Ectodermal cell (in vitro differentiated cells): ENCODE measurements around the gene PLEKHH1.

ENCODE experiments used
- H3K27ac ChIP-seq: 2 replicates; pipeline ENCODE4 v1.7.0; 2013; ENCODE audit warnings: mild to moderate bottlenecking, low read depth, low read length; ENCODE audit not compliant: insufficient read depth, poor library complexity, severe bottlenecking
- H3K27me3 ChIP-seq: 2 replicates; pipeline ENCODE4 v1.7.0; 2013; ENCODE audit warnings: mild to moderate bottlenecking, low read length; ENCODE audit not compliant: insufficient read depth, control insufficient read depth, poor library complexity, severe bottlenecking
- H3K36me3 ChIP-seq: one replicate; pipeline ENCODE4 v1.7.0; 2013; ENCODE audit warnings: low read length; ENCODE audit not compliant: control insufficient read depth, insufficient read depth
- H3K4me1 ChIP-seq: one replicate; pipeline ENCODE4 v1.7.0; 2013; ENCODE audit warnings: low read length; ENCODE audit not compliant: control insufficient read depth, insufficient read depth
- H3K4me3 ChIP-seq: 2 replicates; pipeline ENCODE4 v1.7.0; 2013; ENCODE audit warnings: low read depth, low read length, control low read depth; ENCODE audit not compliant: insufficient read depth
- H3K9me3 ChIP-seq: 2 replicates; pipeline ENCODE4 v1.7.0; 2013; ENCODE audit warnings: mild to moderate bottlenecking, low read length, moderate library complexity; ENCODE audit not compliant: control insufficient read depth
- WGBS, 2 experiments: methylation state at CpG; one replicate each; pipeline ENCODE4 v1.1.7; 2013; ENCODE audit warnings: missing lambda C conversion rate in 2 of 2; 5-methylcytosine and 5-hydroxymethylcytosine counted together

PLEKHH1 gene

GRCh38 chr14:67547224-67547780 is 14.2 kb downstream of the PLEKHH1 start:
- no peak overlapping the region for H3K27ac ChIP-seq
- no peaks in the 10 kb centered on the region for H3K27me3 ChIP-seq
- no peak overlapping the region for H3K4me3 ChIP-seq
- H3K36me3 ChIP-seq = no peaks in the 10 kb centered on the region
- no peaks in the 10 kb centered on the region for H3K9me3 ChIP-seq
- H3K4me1 ChIP-seq = peaks cover under 1% of the 10 kb centered on the region
- 90 to 93% methylated on average over 5 of the region's 5 CpGs for WGBS, 2 experiments

DNA sequence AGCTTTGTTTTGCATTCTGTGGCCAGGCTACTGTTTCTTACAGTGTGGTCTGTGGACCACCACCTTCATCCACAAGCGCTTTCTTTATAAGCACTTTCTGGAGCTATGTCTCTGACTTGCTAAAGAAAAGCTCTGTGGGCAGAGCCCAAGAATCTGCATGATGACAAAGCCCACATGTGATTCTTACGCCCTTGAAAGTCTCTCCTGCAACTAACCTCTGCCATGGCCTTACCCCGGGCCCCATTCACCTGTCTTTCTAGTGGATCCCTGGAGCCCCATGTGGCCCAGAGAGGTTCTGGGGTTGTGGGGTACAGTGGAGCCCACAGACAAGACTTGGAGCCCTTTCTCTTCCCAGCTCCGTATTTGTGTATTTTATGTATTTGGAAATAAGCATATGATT is 16.6 kb downstream of the PLEKHH1 start:
- H3K9me3 ChIP-seq = no peaks in the 10 kb centered on the region
- no peak overlapping the region for H3K4me3 ChIP-seq
- H3K27me3 ChIP-seq = no peaks in the 10 kb centered on the region
- 86 to 92% methylated on average over 3 to 4 of the region's 4 CpGs for WGBS, 2 experiments
- H3K27ac ChIP-seq = no peak overlapping the region
- H3K4me1 ChIP-seq = no peaks in the 10 kb centered on the region
- H3K36me3 ChIP-seq = no peaks in the 10 kb centered on the region

- no peak overlapping the region for H3K4me3 ChIP-seq
- no peaks in the 10 kb centered on the region for H3K9me3 ChIP-seq
- WGBS, 2 experiments = 97 to 100% methylated on average over 2 of the region's 3 CpGs
- no peaks in the 10 kb centered on the region for H3K4me1 ChIP-seq
- H3K27ac ChIP-seq = no peak overlapping the region
- H3K27me3 ChIP-seq = no peaks in the 10 kb centered on the region
- H3K36me3 ChIP-seq = no peaks in the 10 kb centered on the region
Measured at GRCh38 chr14:67551123-67551522, 18.0 kb downstream of the PLEKHH1 start.

DNA sequence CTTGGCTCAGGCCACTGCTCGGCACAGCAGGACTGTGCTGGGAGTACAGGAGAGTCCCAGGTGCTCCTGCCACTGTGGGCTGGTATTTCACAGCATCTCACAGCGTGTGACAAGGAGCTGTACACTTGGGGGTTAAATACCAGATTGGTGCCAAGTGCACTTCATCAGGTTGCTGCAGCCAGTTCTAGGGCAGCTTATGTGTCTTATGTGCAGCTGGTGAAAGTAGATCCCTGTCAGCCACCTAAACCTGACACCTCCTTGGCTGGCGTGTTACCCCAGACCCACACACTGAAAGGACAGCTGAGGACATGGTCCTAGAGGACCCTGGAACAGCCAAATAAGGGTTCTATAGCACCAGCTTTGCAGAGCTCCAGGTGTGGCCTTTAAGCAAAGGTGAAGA is 18.9 kb downstream of the PLEKHH1 start:
- no peak overlapping the region for H3K4me3 ChIP-seq
- H3K27ac ChIP-seq = no peak overlapping the region
- WGBS, 2 experiments = 92 to 93% methylated on average over 3 of the region's 3 CpGs
- no peaks in the 10 kb centered on the region for H3K4me1 ChIP-seq
- H3K9me3 ChIP-seq = no peaks in the 10 kb centered on the region
- no peaks in the 10 kb centered on the region for H3K36me3 ChIP-seq
- no peaks in the 10 kb centered on the region for H3K27me3 ChIP-seq

DNA sequence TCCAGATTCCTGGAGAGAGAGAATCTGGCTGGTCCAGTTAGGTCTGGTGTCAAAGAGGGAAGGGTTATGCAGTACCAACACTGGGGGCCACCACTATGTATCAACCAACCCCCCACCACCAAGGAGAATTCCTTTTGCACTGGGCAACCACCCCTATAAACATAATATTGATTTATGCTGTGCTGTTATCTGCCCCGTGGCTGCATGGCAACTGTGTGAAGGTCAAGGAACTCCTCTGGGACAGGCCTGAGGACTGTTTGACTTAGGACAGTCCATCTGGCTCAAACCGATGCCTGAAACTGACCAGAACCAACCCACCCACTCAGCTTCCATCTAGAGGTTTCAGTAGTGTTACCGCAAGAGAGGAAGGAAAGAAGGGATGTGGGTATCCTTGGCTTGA is 20.5 kb downstream of the PLEKHH1 start:
- H3K27ac ChIP-seq = no peak overlapping the region
- no peaks in the 10 kb centered on the region for H3K9me3 ChIP-seq
- WGBS, 2 experiments = 86 to 90% methylated on average over 3 of the region's 3 CpGs
- H3K4me1 ChIP-seq = no peaks in the 10 kb centered on the region
- H3K27me3 ChIP-seq = no peaks in the 10 kb centered on the region
- H3K36me3 ChIP-seq = no peaks in the 10 kb centered on the region
- no peak overlapping the region for H3K4me3 ChIP-seq

DNA sequence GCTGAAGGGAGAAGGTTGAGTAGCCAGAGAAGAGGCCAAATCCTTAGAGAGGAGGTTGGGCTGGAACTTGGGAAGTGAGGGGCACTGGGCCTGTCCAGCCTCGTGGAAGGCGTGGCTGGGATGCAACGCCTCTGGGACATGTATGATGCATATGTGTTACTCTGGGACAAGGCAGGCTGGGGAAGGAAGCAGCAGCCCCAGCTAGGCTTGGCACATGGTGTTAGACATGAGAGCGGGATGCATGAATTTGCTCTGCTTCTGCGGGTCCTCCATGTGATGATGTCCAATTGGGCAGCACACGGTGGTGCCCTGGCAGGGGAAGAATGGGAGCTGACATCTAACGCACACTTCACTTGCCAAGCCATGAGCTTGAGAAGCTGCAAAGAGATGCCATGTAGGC is 21.3 kb downstream of the PLEKHH1 start:
- no peaks in the 10 kb centered on the region for H3K4me1 ChIP-seq
- H3K27ac ChIP-seq = no peak overlapping the region
- no peaks in the 10 kb centered on the region for H3K9me3 ChIP-seq
- no peaks in the 10 kb centered on the region for H3K36me3 ChIP-seq
- WGBS, 2 experiments = 94 to 97% methylated on average over 7 of the region's 7 CpGs
- H3K4me3 ChIP-seq = no peak overlapping the region
- no peaks in the 10 kb centered on the region for H3K27me3 ChIP-seq

DNA sequence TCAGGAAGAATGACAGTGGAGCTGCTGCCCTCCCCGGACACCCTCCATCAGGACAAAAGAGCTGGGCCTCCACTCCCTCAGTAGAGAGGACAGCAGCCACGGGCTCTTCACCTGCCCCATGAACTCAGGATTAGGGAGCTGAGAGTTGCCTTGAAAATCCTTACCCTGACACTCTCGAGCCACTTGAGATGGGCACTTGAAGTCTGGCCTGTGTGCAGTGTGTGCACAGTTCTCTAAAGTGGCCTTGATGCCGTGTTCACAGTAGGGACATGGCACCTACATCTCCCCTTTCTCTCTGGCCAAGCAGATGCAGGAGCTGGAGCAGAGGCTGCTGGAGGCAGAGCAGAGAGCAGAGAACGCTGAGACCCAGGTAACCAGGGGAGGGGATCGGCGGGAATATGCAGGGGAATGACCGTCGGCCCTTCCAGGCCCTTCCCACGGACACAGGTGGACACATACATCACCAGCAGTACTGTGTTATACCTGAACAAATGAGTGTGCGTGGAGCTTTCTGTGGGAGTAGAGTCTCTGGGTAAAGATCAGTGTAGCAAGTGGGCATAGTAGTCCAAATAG is 22.5 kb downstream of the PLEKHH1 start:
- no peaks in the 10 kb centered on the region for H3K4me1 ChIP-seq
- no peaks in the 10 kb centered on the region for H3K27me3 ChIP-seq
- no peak overlapping the region for H3K27ac ChIP-seq
- H3K9me3 ChIP-seq = no peaks in the 10 kb centered on the region
- no peaks in the 10 kb centered on the region for H3K36me3 ChIP-seq
- WGBS, 2 experiments = 83 to 85% methylated on average over 11 of the region's 11 CpGs
- H3K4me3 ChIP-seq = no peak overlapping the region

DNA sequence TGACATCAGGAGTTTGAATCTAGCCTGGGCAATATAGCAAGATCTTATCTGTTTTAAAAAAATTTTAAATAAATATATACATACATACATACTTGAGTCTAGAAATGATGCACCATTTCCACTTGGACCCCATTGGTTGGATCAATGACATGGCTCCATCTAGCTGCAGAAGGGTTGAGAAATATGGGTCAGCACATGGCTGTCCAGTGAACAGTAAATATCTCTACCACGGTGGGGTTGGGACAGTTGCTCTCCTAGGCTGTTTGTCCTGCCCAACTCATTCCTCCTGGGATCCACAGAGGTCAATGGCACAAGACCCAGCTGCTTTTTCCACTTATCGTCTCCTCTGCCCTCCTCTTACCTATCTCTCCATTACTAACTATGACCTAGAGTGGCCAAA is 23.6 kb downstream of the PLEKHH1 start:
- Histone ChIP-seq H3K9me3 (no peaks in the 10 kb centered on the region), H3K4me1 (no peaks in the 10 kb centered on the region), H3K27ac (no peak overlapping the region), H3K36me3 (no peaks in the 10 kb centered on the region), H3K27me3 (no peaks in the 10 kb centered on the region), H3K4me3 (no peak overlapping the region)
- WGBS, 2 experiments = 95 to 96% methylated on average over 2 of the region's 2 CpGs

DNA sequence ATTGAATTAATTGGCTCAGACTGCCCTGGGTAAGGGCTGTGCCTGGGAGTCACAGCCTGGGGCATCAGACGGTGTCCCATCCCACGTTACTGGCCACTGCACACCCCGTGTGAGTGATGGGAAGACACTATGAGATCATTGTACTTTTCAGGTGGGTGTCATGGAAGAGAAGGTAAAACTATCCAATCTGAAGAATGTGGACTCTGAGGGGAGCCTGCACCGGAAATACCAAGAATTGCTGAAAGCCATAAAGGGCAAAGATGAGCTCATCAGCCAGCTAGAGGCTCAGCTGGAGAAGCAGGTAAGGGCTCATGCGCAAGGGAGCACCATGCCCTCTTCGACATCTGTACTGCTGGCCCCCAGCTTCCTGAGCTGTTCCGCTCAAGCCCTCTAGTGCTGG is 24.0 kb downstream of the PLEKHH1 start:
- no peaks in the 10 kb centered on the region for H3K9me3 ChIP-seq
- H3K4me1 ChIP-seq = no peaks in the 10 kb centered on the region
- WGBS, 2 experiments = 92 to 93% methylated on average over 7 of the region's 7 CpGs
- H3K27me3 ChIP-seq = no peaks in the 10 kb centered on the region
- no peak overlapping the region for H3K27ac ChIP-seq
- no peak overlapping the region for H3K4me3 ChIP-seq
- H3K36me3 ChIP-seq = no peaks in the 10 kb centered on the region

- no peak overlapping the region for H3K4me3 ChIP-seq
- no peaks in the 10 kb centered on the region for H3K9me3 ChIP-seq
- WGBS, 2 experiments = 85 to 92% methylated on average over 3 of the region's 3 CpGs
- H3K36me3 ChIP-seq = no peaks in the 10 kb centered on the region
- H3K27me3 ChIP-seq = no peaks in the 10 kb centered on the region
- H3K27ac ChIP-seq = no peak overlapping the region
- H3K4me1 ChIP-seq = no peaks in the 10 kb centered on the region
Measured at GRCh38 chr14:67557656-67558055, 24.6 kb downstream of the PLEKHH1 start.

GRCh38 chr14:67559639-67560038 is 26.5 kb downstream of the PLEKHH1 start:
- no peaks in the 10 kb centered on the region for H3K36me3 ChIP-seq
- H3K27ac ChIP-seq = no peak overlapping the region
- H3K4me1 ChIP-seq = no peaks in the 10 kb centered on the region
- H3K4me3 ChIP-seq = no peak overlapping the region
- no peaks in the 10 kb centered on the region for H3K9me3 ChIP-seq
- WGBS, 2 experiments = 69 to 73% methylated on average over 4 of the region's 4 CpGs
- H3K27me3 ChIP-seq = no peaks in the 10 kb centered on the region
